C4-2B (cell line): ENCODE data around the gene CHST1.

Experiments
- ZFX ChIP-seq: fragments of 450-650 bp; IDR thresholded peaks from 2 replicates; pipeline ENCODE4 v1.6.1; 2017
- TF ChIP-seq, protein P1 (sequence below): fragments of 450-650 bp; conservative IDR thresholded peaks from 2 replicates; pipeline ENCODE4 v1.5.1; 2017; ENCODE audit warnings: mild to moderate bottlenecking

DNA sequence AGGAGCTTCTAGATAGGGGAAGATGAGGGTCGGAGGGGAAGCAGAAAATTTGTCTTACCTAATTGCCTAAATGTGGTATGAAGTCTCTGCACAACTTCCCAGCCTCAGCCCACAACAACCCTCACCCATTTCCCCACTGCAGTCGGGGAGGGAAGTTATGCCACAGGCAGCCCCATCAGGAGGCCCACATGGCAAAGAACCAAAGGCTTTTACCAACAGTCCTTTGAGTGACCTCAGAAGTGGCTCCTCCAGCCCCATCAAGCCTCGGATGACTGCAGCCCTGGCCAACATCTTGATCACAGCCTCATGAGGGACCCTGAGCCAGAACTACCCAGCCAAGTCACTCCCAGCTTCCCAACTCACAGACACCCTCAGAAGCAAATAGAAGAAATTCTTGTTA lies 54.8 kb downstream of the CHST1 start:
- TF ChIP-seq, protein P1, sequence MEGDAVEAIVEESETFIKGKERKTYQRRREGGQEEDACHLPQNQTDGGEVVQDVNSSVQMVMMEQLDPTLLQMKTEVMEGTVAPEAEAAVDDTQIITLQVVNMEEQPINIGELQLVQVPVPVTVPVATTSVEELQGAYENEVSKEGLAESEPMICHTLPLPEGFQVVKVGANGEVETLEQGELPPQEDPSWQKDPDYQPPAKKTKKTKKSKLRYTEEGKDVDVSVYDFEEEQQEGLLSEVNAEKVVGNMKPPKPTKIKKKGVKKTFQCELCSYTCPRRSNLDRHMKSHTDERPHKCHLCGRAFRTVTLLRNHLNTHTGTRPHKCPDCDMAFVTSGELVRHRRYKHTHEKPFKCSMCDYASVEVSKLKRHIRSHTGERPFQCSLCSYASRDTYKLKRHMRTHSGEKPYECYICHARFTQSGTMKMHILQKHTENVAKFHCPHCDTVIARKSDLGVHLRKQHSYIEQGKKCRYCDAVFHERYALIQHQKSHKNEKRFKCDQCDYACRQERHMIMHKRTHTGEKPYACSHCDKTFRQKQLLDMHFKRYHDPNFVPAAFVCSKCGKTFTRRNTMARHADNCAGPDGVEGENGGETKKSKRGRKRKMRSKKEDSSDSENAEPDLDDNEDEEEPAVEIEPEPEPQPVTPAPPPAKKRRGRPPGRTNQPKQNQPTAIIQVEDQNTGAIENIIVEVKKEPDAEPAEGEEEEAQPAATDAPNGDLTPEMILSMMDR = no peak
- TF ChIP-seq ZFX = no peak
